ENCODE data around the gene CALM1.

GRCh38 chr14:90416720-90417119 lies 19.9 kb downstream of the CALM1 start:
- TF ChIP-seq EZH2 (IDR thresholded peaks at IDR 0.05) = no peak
- no peak for TF ChIP-seq POLR2AphosphoS5 (IDR thresholded peaks at IDR 0.05; ENCODE audit: borderline replicate concordance, low read depth, low read length)
- TF ChIP-seq FOXP2 (optimal IDR thresholded peaks at IDR 0.05; ENCODE audit: control extremely low read depth, extremely low read length, insufficient read depth) = no peak
